Left hindlimb (tissue), 1 donor: ENCODE data around the gene ACD.

Experiments used
- DNase-seq: peaks from one replicate; pipeline ENCODE4 v3.0.0-alpha.2; 2018

Gene ACD

GRCh38 chr16:67645397-67646121 lies 14.5 kb downstream of the ACD start:
- no peak for DNase-seq

- no peak for DNase-seq
These were observed 16.0 kb downstream of the ACD start for GRCh38 chr16:67644038-67644437.

GRCh38 chr16:67641779-67642708 lies 18.0 kb downstream of the ACD start:
- DNase-seq, result no peak

GRCh38 chr16:67637625-67638024 lies 22.4 kb downstream of the ACD start:
- DNase-seq, result no peak

GRCh38 chr16:67636713-67637112 lies 23.3 kb downstream of the ACD start:
- DNase-seq, result no peak

- DNase-seq, result no peak
These were observed 27.5 kb downstream of the ACD start for GRCh38 chr16:67632415-67633172.

- DNase-seq, result no peak
These were observed 31.8 kb downstream of the ACD start for GRCh38 chr16:67628216-67628615.

- no peak for DNase-seq
These were observed 46.3 kb downstream of the ACD start for GRCh38 chr16:67613808-67614207.

- DNase-seq, result no peak
These were observed 51.7 kb downstream of the ACD start for GRCh38 chr16:67608364-67608763.
